HEK293T (cell line): ENCODE results near the gene ZNF331.
"Not testable (repeated sequence)": the region's sequence is repeated elsewhere in the genome, so short reads cannot be mapped to it uniquely, and the experiment has no call there.

Experiments
- FOXK2 ChIP-seq: fragments of 450-650 bp; IDR thresholded peaks from 2 replicates; pipeline ENCODE4 v1.6.1; 2016; ENCODE audit warnings: mild to moderate bottlenecking
- FOXM1 ChIP-seq: fragments of 450-650 bp; IDR thresholded peaks from 2 replicates; pipeline ENCODE4 v1.6.1; 2017; ENCODE audit warnings: mild to moderate bottlenecking, borderline replicate concordance
- L3MBTL2 ChIP-seq: fragments of 450-650 bp; conservative IDR thresholded peaks from 2 replicates; pipeline ENCODE4 v1.6.1; 2016; ENCODE audit warnings: mild to moderate bottlenecking
- LEF1 ChIP-seq: fragments of 450-650 bp; IDR thresholded peaks from 2 replicates; pipeline ENCODE4 v1.6.1; 2017; ENCODE audit warnings: mild to moderate bottlenecking, borderline replicate concordance

DNA sequence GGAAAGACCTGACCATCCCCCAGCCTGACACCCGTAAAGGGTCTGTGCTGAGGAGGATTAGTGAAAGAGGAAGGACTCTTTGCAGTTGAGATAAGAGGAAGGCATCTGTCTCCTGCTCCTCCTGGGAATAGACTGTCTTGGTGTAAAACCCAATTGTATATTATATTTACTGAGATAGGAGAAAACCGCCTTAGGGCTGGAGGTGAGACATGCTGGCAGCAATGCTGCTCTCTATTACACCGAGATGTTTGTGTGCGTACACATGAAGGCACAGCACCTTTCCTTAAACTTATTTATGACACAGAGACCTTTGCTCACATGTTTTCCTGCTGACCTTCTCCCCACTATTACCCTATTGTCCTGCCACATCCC is 39.9 kb upstream of the ZNF331 start:
- not testable (repeated sequence) for TF ChIP-seq FOXM1, FOXK2, L3MBTL2, LEF1
